Measurements from ENCODE around the gene KRT40.
"Not testable (repeated sequence)": the region's sequence is repeated elsewhere in the genome, so short reads cannot be mapped to it uniquely, and the experiment has no call there.

Gene KRT40

DNA sequence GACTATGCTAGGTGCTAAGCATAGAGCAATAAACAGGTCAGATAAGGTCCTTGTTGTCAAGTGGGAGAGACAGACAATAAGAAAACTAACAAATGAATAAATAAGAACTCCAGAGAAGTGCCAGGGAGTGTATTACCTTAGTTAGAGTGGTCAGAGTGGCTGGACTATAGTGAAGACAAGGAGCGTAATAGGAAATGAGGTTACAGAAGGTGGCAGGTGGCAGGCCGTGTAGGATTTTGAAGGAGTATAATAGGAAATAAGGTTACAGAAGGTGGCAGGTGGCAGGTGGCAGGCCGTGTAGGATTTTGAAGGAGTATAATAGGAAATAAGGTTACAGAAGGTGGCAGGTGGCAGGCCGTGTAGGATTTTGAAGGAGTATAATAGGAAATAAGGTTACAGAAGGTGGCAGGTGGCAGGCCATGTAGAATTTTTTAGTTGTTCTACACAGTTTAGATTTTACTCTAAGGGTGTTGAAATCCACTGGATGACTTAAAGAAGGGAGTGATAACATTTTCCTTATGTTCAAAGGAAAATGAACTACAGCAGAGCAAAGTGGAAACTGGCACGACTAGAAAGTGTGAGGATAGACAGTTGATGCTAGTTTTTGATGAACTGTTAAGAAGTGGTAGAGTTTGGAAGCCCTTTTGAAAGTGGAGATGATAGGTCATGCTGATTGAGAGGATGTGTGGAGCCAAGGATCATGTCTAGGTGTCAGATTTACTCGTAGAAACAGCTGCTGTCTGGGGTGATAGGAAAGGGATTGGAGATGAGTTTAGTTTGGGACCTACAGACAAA lies 28.4 kb upstream of the KRT40 start:
- Histone ChIP-seq H3K9me3 (ENCODE audit: control insufficient read depth, low read length) (no peaks in the 10 kb centered on the region), H3K9ac (ENCODE audit: low read length) (no peak overlapping the region), H3K36me3 (ENCODE audit: control insufficient read depth, insufficient read depth, low read length, severe bottlenecking) (no peaks in the 10 kb centered on the region), H3K27me3 (replicated peaks; ENCODE audit: control insufficient read depth, insufficient read depth, low read length) (no peaks in the 10 kb centered on the region), H3K4me3 (ENCODE audit: low read length) (no peak overlapping the region), H3K4me1 (ENCODE audit: control insufficient read depth, insufficient read depth, low read length) (peaks cover 18% of the 10 kb centered on the region)
- no peak for DNase-seq (ENCODE audit: low read depth)

GRCh38 chr17:41010441-41010840 lies 26.3 kb upstream of the KRT40 start:
- H3K27me3 ChIP-seq (replicated peaks; ENCODE audit: control insufficient read depth, insufficient read depth, low read length): no peaks in the 10 kb centered on the region
- no peaks in the 10 kb centered on the region for H3K9me3 ChIP-seq (ENCODE audit: control insufficient read depth, low read length)
- peaks cover 13% of the 10 kb centered on the region for H3K4me1 ChIP-seq (ENCODE audit: control insufficient read depth, insufficient read depth, low read length)
- no peak overlapping the region for H3K4me3 ChIP-seq (ENCODE audit: low read length)
- no peak overlapping the region for H3K9ac ChIP-seq (ENCODE audit: low read length)
- no peaks in the 10 kb centered on the region for H3K36me3 ChIP-seq (ENCODE audit: control insufficient read depth, insufficient read depth, low read length, severe bottlenecking)
- DNase-seq (ENCODE audit: low read depth): peak; percentile 72

DNA sequence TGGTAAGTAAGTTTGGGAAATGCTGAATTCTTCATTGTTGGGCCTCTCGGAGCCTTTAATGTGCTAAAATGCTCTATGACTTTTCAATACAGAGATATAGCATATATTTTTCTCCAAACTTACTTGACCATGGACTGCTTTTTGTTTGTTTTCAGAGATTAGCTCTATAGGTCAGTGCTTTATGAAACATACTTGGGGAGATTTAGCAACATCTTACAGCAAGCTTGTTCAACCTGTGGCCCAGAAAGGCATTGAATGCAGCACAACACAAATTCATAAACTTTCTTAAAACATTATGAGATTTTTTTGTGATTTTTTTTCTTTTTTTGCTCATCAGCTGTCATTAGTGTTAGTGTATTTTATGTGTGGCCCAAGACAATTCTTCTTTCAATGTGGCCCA lies 25.8 kb upstream of the KRT40 start:
- peaks cover 10% of the 10 kb centered on the region for H3K4me1 ChIP-seq (ENCODE audit: control insufficient read depth, insufficient read depth, low read length)
- no peaks in the 10 kb centered on the region for H3K9me3 ChIP-seq (ENCODE audit: control insufficient read depth, low read length)
- H3K9ac ChIP-seq (ENCODE audit: low read length): no peak overlapping the region
- H3K36me3 ChIP-seq (ENCODE audit: control insufficient read depth, insufficient read depth, low read length, severe bottlenecking): no peaks in the 10 kb centered on the region
- no peaks in the 10 kb centered on the region for H3K27me3 ChIP-seq (replicated peaks; ENCODE audit: control insufficient read depth, insufficient read depth, low read length)
- DNase-seq (ENCODE audit: low read depth): peak; percentile 54
- no peak overlapping the region for H3K4me3 ChIP-seq (ENCODE audit: low read length)

GRCh38 chr17:41009301-41009760 lies 25.2 kb upstream of the KRT40 start:
- Histone ChIP-seq H3K9ac (ENCODE audit: low read length) (no peak overlapping the region), H3K4me3 (ENCODE audit: low read length) (no peak overlapping the region), H3K27me3 (replicated peaks; ENCODE audit: control insufficient read depth, insufficient read depth, low read length) (no peaks in the 10 kb centered on the region), H3K9me3 (ENCODE audit: control insufficient read depth, low read length) (no peaks in the 10 kb centered on the region), H3K36me3 (ENCODE audit: control insufficient read depth, insufficient read depth, low read length, severe bottlenecking) (no peaks in the 10 kb centered on the region), H3K4me1 (ENCODE audit: control insufficient read depth, insufficient read depth, low read length) (peaks cover 10% of the 10 kb centered on the region)
- no peak for DNase-seq (ENCODE audit: low read depth)

- H3K9ac ChIP-seq (ENCODE audit: low read length): no peak within 1 kb of the TSS
- no peak for DNase-seq (ENCODE audit: low read depth)
- H3K9me3 ChIP-seq (ENCODE audit: control insufficient read depth, low read length): no peaks in the 10 kb centered on the region
- no peaks in the 10 kb centered on the region for H3K27me3 ChIP-seq (replicated peaks; ENCODE audit: control insufficient read depth, insufficient read depth, low read length)
- H3K36me3 ChIP-seq (ENCODE audit: control insufficient read depth, insufficient read depth, low read length, severe bottlenecking): no peaks in the 10 kb centered on the region
- H3K4me3 ChIP-seq (ENCODE audit: low read length): no peak within 1 kb of the TSS
- peaks cover 8% of the 10 kb centered on the region for H3K4me1 ChIP-seq (ENCODE audit: control insufficient read depth, insufficient read depth, low read length)
Measured at GRCh38 chr17:41008811-41009210, 24.7 kb upstream of the KRT40 start, which contains the start of gene KRTAP3-1. KRTAP3-1 (minus strand) TSS chr17:41009128; CDS start chr17:41009074, 54 bp downstream.

DNA sequence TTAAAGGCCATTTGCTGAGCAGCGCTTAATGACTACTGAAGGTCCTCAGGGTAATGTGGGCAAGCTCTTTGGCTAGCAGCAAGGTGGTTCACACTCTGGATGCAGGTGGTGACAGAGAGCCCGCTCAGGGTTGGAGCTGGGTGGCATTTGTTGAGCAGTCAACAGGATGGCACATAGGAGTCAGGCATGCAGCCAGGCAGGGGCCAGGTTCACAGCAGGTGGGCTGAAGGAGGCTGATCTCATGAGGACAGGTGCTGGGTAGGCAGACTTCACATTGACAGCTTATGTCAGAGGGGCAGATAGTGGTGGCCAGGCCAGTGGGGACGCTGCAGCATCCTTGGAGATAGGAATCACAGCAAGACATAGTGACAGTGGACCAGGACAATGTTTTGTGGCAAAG lies 20.3 kb upstream of the KRT40 start:
- H3K9me3 ChIP-seq (ENCODE audit: control insufficient read depth, low read length): no peaks in the 10 kb centered on the region
- H3K27me3 ChIP-seq (replicated peaks; ENCODE audit: control insufficient read depth, insufficient read depth, low read length): no peaks in the 10 kb centered on the region
- H3K9ac ChIP-seq (ENCODE audit: low read length): no peak overlapping the region
- H3K4me1 ChIP-seq (ENCODE audit: control insufficient read depth, insufficient read depth, low read length): no peaks in the 10 kb centered on the region
- no peaks in the 10 kb centered on the region for H3K36me3 ChIP-seq (ENCODE audit: control insufficient read depth, insufficient read depth, low read length, severe bottlenecking)
- no peak for DNase-seq (ENCODE audit: low read depth)
- H3K4me3 ChIP-seq (ENCODE audit: low read length): no peak overlapping the region

DNA sequence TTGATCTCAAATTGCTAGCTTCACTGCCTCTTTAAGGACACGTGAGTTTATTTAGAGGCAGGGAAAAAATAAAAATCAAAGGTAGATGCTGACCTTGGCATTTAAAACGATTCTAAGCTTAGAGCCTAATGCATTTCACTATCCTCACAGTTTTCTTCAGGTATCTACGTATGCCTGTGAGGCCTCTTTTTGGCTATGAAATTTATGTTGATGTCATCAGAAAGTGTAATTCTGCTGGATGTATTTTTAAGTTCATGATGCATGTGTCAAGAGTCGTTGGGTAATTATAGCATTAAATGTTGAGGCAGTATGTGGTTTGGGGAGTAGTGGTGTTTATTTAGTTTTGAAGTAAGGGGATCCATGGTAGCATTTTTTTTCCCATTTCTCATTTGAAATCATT lies 19.8 kb upstream of the KRT40 start:
- H3K9ac ChIP-seq (ENCODE audit: low read length): no peak overlapping the region
- H3K4me3 ChIP-seq (ENCODE audit: low read length): no peak overlapping the region
- no peaks in the 10 kb centered on the region for H3K36me3 ChIP-seq (ENCODE audit: control insufficient read depth, insufficient read depth, low read length, severe bottlenecking)
- no peaks in the 10 kb centered on the region for H3K4me1 ChIP-seq (ENCODE audit: control insufficient read depth, insufficient read depth, low read length)
- H3K27me3 ChIP-seq (replicated peaks; ENCODE audit: control insufficient read depth, insufficient read depth, low read length): no peaks in the 10 kb centered on the region
- no peaks in the 10 kb centered on the region for H3K9me3 ChIP-seq (ENCODE audit: control insufficient read depth, low read length)
- DNase-seq (ENCODE audit: low read depth): no peak

DNA sequence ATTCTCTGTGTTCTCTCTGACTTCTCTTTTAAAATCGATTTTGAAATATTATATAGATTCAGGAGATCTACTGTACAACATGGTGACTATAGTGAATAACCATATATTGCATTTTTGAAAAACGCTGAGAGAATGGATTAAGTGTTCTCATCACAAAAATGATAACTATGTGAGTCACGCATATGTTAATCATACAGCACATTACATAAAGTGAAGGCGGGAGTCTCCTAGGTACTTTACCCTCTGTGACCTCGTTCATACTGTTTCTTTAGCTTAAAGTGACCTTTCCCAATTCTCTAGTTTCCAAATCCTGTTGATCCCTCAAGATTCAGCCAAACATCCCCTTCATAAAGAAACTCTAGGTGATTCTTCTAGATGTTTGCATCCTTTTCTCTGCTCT lies 18.7 kb upstream of the KRT40 start:
- Histone ChIP-seq H3K4me1 (ENCODE audit: control insufficient read depth, insufficient read depth, low read length) (no peaks in the 10 kb centered on the region), H3K9me3 (ENCODE audit: control insufficient read depth, low read length) (no peaks in the 10 kb centered on the region), H3K9ac (ENCODE audit: low read length) (no peak overlapping the region), H3K4me3 (ENCODE audit: low read length) (no peak overlapping the region), H3K36me3 (ENCODE audit: control insufficient read depth, insufficient read depth, low read length, severe bottlenecking) (no peaks in the 10 kb centered on the region), H3K27me3 (replicated peaks; ENCODE audit: control insufficient read depth, insufficient read depth, low read length) (no peaks in the 10 kb centered on the region)
- peak; percentile 58 for DNase-seq (ENCODE audit: low read depth)

DNA sequence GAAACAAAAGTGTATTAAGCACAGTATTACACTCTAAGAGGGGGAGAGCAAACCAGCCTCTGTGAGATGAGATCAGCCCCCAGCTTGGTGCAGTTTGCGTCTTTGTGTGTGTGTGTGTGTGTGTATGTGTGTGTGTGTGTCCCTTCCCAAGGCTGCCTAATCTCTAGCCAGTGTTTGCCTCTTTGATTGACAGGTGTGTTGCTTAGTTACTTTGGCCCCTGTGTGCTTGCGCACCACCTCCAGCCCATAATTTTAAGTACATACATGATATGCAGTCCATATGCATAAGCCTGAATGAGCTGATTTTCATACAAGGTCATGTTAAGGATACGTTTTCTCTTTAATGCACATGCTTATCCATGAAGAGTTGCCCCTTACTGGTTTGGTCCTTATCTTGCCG lies 17.7 kb upstream of the KRT40 start:
- H3K4me1 ChIP-seq (ENCODE audit: control insufficient read depth, insufficient read depth, low read length): no peaks in the 10 kb centered on the region
- H3K9ac ChIP-seq (ENCODE audit: low read length): no peak overlapping the region
- peaks cover 3% of the 10 kb centered on the region for H3K27me3 ChIP-seq (replicated peaks; ENCODE audit: control insufficient read depth, insufficient read depth, low read length)
- no peak for DNase-seq (ENCODE audit: low read depth)
- no peak overlapping the region for H3K4me3 ChIP-seq (ENCODE audit: low read length)
- H3K9me3 ChIP-seq (ENCODE audit: control insufficient read depth, low read length): no peaks in the 10 kb centered on the region
- no peaks in the 10 kb centered on the region for H3K36me3 ChIP-seq (ENCODE audit: control insufficient read depth, insufficient read depth, low read length, severe bottlenecking)

GRCh38 chr17:40999563-40999962 lies 15.4 kb upstream of the KRT40 start, which contains the start of gene KRTAP3-2:
KRTAP3-2 (minus strand) TSS chr17:40999906; CDS start chr17:40999853, 53 bp downstream.
- H3K36me3 ChIP-seq (ENCODE audit: control insufficient read depth, insufficient read depth, low read length, severe bottlenecking); H3K9me3 ChIP-seq (ENCODE audit: control insufficient read depth, low read length); H3K4me3 ChIP-seq (ENCODE audit: low read length); H3K9ac ChIP-seq (ENCODE audit: low read length); H3K27me3 ChIP-seq (replicated peaks; ENCODE audit: control insufficient read depth, insufficient read depth, low read length); DNase-seq (ENCODE audit: low read depth); H3K4me1 ChIP-seq (ENCODE audit: control insufficient read depth, insufficient read depth, low read length): not testable (repeated sequence)

GRCh38 chr17:40997361-40997760 lies 13.2 kb upstream of the KRT40 start:
- Histone ChIP-seq H3K36me3 (ENCODE audit: control insufficient read depth, insufficient read depth, low read length, severe bottlenecking) (no peaks in the 10 kb centered on the region), H3K4me1 (ENCODE audit: control insufficient read depth, insufficient read depth, low read length) (no peaks in the 10 kb centered on the region), H3K9ac (ENCODE audit: low read length) (no peak overlapping the region), H3K4me3 (ENCODE audit: low read length) (no peak overlapping the region), H3K9me3 (ENCODE audit: control insufficient read depth, low read length) (no peaks in the 10 kb centered on the region), H3K27me3 (replicated peaks; ENCODE audit: control insufficient read depth, insufficient read depth, low read length) (peaks cover 3% of the 10 kb centered on the region)
- no peak for DNase-seq (ENCODE audit: low read depth)

- peaks cover 3% of the 10 kb centered on the region for H3K27me3 ChIP-seq (replicated peaks; ENCODE audit: control insufficient read depth, insufficient read depth, low read length)
- no peak for DNase-seq (ENCODE audit: low read depth)
- no peak overlapping the region for H3K4me3 ChIP-seq (ENCODE audit: low read length)
- no peak overlapping the region for H3K9ac ChIP-seq (ENCODE audit: low read length)
- H3K9me3 ChIP-seq (ENCODE audit: control insufficient read depth, low read length): no peaks in the 10 kb centered on the region
- no peaks in the 10 kb centered on the region for H3K4me1 ChIP-seq (ENCODE audit: control insufficient read depth, insufficient read depth, low read length)
- no peaks in the 10 kb centered on the region for H3K36me3 ChIP-seq (ENCODE audit: control insufficient read depth, insufficient read depth, low read length, severe bottlenecking)
Measured at GRCh38 chr17:40996829-40997228, 12.7 kb upstream of the KRT40 start.
